C1 segment of cervical spinal cord (tissue), 14 donors: ENCODE measurements around the gene GGT7.
"Not testable (repeated sequence)": the region's sequence is repeated elsewhere in the genome, so short reads cannot be mapped to it uniquely, and the experiment has no call there.

Experiments
- DNase-seq, 14 donors: peaks; one replicate each; lab custom pipeline; 2025; lab: John Stamatoyannopoulos, UW

The GGT7 gene, protein sequence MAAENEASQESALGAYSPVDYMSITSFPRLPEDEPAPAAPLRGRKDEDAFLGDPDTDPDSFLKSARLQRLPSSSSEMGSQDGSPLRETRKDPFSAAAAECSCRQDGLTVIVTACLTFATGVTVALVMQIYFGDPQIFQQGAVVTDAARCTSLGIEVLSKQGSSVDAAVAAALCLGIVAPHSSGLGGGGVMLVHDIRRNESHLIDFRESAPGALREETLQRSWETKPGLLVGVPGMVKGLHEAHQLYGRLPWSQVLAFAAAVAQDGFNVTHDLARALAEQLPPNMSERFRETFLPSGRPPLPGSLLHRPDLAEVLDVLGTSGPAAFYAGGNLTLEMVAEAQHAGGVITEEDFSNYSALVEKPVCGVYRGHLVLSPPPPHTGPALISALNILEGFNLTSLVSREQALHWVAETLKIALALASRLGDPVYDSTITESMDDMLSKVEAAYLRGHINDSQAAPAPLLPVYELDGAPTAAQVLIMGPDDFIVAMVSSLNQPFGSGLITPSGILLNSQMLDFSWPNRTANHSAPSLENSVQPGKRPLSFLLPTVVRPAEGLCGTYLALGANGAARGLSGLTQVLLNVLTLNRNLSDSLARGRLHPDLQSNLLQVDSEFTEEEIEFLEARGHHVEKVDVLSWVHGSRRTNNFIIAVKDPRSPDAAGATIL

DNA sequence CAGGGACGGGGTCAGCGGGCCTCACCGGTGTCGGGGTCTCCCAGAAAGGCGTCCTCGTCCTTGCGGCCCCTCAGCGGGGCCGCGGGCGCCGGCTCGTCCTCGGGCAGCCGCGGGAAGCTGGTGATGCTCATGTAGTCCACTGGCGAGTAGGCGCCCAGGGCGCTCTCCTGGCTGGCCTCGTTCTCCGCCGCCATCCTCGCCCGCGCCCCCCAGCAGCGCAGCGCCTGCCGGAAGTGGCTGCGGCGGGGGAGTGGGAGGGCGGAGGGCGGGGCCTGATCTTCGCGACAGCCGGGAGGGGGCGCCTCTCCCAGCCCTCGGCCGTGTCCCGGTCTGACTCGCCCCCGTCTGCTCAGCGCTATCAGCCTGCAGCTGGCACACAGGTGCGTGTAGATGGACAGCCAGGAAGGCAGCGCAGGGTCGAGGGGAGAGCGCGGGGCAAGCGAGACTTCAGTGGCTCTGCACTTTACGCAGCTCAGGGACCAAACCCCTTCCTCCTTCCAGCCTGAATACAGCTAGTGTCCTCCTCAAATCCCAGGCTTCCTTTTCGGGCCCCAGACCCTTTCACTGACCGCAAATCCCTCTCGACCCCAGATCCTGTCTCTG lies at the start of gene GGT7:
Gene GGT7 (minus strand): TSS at position 235 of the 603 bp plus-strand sequence. CDS start 41 bp downstream, at position 194.
- peak in 13 of 14 donors; percentile 31 to 84 (median 67) for DNase-seq

GRCh38 chr20:34921436-34921835 lies 48.8 kb upstream of the GGT7 start:
- no peak for DNase-seq

DNA sequence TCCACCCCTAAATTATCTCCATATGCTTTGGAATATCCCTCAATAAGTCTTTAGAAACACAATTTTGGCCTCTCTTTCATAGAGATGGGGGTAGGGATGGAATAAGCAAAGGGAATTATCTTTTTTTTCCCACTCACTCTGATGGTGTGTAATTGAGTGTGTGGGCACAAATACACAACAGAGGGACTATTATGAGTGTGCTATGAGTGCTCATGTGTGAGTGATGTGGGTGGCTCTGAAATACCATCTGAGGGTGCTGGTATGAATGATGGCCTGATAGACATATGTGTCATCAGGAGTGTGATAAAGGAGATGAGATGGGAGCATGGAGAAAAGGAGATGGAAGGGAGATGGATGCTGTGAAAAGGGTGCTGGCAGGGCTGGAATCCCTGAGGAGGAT lies 47.4 kb upstream of the GGT7 start:
- DNase-seq, result no peak

DNA sequence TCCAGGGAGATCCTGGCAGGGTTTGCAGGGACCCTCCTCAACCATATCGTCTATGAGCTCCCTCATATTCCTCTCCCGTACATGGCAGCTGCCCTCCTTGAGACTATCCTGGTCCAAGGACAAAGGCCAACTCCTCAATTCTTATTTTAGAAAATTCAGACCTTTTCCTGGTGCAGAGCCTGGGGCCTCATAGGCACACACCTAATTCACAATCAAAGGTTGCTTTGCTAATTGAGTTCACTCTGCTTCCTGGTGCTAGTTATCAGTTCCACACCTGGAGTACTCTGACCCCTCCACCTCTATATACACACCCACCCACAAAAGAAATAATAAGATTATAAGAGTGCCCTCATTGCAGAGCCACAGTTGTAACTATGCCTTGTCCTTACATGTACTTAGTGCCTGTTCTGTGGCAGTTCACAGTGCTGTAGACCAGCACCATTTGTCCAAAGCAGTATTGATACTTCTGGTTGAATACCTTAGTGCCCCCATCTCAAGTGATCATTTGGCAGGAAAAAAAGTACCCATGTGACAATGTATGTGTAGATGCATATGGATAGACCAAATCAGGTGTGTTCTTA lies 44.2 kb upstream of the GGT7 start:
- no peak for DNase-seq

- no peak for DNase-seq
Observed at GRCh38 chr20:34915749-34916455, 43.2 kb upstream of the GGT7 start.

DNA sequence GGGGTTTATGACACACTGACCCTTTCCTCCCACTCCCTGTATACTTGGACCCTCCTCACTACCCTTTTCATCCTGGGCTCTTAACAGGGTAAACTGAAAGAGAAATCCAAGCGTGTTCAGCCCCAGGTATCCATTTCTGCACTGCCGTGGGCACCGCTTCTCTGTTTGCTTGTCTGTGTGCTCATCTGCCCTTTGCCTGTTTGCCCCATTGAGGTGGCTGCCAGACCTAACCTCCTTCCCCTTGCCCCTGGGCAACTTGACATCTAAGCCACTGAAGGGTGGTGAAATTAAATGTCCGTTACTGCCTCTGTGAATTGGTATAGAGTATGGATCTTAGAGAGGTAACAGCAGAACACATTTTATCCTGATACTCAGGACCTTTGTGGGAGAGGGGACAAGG lies 42.5 kb upstream of the GGT7 start:
- no peak for DNase-seq

DNA sequence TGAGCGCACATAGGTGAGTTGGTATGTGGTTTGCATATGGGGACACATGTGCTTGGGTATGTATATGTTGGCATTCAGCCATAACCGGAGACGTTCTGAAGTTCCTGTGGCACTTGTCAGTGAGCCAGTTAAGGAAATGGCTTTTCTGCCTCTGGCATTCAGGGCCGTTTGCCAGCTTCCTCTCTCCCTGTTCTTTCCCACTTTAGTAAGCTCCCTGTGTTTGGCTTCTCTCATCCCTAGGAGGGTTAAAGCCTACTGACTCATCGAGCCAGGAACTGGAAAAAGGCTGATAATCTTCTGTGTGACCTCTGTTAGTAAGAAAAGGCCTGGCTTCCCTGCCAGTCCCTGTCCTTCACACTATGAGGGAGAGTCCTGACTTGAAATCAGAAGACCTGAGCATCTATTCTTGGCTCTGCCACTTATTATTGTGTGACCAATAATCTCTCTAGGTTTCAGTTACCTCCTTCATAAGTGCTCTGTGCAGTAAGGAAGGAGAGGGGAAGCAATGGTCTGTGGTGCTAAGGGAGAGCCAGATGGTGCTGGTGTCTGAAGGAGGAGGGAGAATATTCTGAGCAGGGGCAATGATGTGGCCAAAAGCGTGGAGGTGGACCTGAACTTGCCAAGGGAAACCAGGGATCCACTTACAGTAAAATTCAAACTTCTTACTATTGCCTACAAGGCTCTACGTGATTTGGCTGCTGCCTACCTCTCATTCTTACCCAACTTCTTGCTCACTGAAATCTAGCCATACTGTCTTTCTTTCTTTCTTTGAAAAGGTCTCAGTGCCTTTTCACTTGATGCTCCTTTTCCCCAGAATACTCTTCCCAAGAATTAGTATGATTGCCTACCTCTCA lies 35.2 kb upstream of the GGT7 start:
- DNase-seq, result peak in 4 of 14 donors; percentile 2 to 28 (median 8)

DNA sequence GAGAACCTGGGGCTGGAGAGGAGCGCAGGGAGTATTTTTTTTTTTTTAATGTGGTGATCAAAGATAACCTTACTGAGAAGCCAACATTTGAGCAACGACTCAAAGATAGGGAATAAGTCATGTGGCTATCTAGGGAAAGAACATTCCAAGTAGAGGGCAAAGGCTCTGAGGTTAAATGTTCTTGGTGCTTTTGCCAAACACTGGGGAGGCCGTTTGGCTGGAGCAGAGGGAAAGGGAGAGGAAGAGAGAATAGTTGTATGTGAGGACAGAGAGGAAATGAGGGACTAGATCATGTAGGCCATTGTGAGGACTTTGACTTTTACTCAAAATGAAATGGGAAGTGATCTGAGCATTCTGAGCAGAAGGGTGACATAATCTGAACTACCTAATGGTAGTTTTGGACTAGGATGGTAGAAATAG lies 31.6 kb upstream of the GGT7 start:
- DNase-seq, result no peak

DNA sequence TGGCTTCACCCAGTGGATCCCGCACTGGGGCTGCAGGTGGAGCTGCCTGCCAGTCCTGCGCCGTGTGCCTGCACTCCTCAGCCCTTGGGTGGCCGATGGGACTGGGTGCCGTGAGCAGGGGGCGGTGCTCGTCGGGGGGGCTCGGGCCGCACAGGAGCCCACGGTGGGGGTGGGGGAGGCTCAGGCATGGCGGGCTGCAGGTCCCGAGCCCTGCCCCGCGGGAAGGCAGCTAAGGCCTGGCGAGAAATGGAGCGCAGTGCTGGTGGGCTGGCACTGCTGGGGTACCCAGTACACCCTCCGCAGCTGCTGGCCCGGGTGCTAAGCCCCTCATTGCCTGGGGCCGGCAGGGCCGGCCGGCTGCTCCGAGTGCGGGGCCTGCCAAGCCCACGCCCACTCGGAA lies 26.1 kb upstream of the GGT7 start:
- DNase-seq, result not testable (repeated sequence)

- not testable (repeated sequence) for DNase-seq
Observed at GRCh38 chr20:34898129-34898528, 25.5 kb upstream of the GGT7 start.

DNA sequence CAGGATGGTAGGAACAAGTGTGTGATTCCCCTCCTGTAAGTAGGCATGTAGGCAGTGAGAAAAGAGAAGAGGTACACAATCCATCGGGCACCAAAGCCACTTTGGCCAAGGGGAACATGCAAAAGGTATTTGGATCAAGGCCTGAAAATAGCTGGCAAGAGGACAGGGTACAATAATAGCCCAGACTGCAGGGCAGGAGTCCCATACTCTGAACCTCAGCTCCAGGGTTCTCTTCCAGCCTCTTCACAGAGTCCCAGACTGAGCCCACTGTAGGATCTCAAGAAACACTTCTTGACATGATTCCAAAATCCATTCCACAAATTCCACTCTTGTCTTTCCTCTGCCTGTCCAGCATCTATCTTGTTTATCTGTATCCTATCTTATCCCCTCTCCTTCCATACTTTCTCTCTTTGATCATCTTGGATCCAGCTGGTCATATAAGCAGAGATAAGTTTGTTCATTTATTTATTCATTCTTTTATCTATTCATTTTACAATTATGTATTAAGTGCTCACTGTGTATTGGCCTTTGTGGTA lies 23.5 kb upstream of the GGT7 start:
- peak in 1 of 14 donors; percentile 51 for DNase-seq

DNA sequence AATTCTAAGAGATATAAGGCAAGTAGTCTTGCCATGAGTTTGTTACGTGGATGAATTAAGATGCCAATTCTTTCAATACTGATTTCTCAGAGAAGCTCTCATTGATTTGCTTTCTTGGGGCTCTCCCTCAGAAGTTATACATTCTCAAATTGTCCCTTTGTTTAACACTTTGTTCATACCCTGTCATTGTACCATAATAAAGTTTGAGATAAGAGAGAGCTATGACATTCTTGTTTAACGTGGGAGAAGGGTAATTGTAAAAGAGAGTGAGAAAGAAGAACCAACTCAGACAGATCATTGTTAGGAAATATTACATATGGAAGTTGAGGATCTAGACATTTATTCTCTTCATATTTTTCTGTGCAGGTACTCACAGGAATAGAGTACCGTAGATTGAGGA lies 22.8 kb upstream of the GGT7 start:
- no peak for DNase-seq

- no peak for DNase-seq
Observed at GRCh38 chr20:34894723-34895122, 22.1 kb upstream of the GGT7 start.

- DNase-seq, result no peak
Observed at GRCh38 chr20:34892671-34893070, 20.0 kb upstream of the GGT7 start.

DNA sequence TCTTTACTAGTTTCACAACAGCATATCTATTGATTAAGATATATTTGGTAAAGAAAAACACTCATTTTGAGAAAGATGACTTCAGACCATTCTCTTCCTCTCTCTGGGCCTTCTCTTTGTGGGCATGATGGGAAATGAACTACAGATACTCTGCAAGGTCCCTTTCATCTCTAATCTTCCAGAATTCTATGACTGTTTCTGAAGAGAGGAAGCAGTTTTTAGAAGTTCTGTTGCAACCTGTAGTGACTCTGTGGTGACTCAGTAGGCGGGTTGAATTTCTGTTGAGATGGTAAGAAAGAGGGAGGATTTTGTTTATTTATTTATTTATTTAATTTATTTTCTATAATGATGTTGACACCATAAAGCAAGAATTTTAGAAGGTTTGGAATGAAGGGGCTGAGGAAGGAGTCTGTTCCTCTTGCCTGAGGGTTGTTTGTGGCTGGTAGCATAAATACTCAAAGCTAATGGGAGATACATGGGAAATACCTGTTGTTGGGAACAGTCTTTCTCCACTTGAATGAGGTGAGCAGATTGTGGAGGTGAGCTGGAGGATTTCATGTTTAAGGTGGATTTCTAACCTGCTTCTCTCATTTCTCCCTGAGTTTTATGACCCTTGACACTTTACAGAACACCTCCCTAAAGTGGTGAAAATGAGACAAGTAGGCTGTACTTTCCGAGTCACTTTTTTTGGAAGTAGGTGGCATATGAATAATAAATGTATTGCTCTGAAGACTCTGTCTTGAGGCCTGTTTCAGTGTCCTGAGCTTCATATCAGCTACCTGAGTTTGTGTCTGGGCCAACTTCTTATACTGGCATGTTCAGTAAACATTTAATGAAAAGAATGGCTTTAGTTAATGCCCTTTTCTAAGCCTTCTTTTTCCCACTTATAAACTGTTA lies 18.8 kb upstream of the GGT7 start:
- DNase-seq, result no peak

DNA sequence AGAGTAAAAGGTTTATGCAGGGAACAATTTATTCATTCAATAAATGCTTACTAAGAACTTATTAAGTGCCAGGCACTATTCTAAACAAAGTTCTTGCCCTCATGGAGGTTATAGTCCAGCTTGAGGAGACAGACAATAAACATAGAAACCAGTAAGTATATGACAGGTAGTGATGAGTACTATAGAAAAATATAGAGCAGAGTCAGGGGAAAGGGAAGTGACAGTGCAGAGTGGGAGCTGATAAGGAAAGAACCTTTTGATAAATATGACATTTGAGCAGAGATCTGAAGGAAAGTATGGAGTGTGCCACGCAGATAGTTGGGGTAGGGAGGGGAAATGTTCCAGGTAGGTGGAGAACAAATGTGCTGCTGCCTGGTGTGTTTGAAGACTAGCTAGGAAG lies 15.8 kb upstream of the GGT7 start:
- DNase-seq, result no peak

DNA sequence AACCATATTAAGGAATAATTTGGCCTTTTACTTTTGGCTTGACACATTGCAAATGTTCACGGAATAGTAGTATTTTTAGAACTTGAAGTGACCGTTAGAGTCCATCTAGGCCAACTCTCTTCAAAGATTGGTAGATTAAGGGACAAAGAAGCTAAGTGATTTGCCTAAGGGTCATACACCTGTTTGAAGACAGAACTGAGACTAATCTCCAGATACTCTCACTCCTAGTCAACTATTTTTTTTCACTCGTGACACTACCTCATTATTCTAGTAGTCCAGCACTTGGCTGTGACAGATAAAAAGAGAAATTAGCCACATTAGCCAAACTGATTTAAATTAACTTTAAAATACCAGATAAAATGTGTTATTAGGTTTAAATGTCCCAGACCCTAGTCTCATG lies 14.4 kb upstream of the GGT7 start:
- DNase-seq, result no peak

- DNase-seq, result no peak
Observed at GRCh38 chr20:34886122-34886521, 13.5 kb upstream of the GGT7 start.

GRCh38 chr20:34884260-34884659 lies 11.6 kb upstream of the GGT7 start:
- DNase-seq, result no peak
